Stomach (tissue), 4 donors: ENCODE results near the gene ADAMTS12.

Experiments used
- POLR2A ChIP-seq, 4 donors: fragments of 450-650 bp; IDR thresholded peaks; one replicate each; pipeline ENCODE4 v1.6.1; 2016; ENCODE audit warnings: antibody characterized with exemption in 4 of 4, control low read depth in 2 of 4, mild to moderate bottlenecking in 1 of 4, moderate library complexity in 1 of 4
- POLR2AphosphoS5 ChIP-seq, 3 donors: sonication (generic); formaldehyde crosslinking; IDR thresholded peaks; one replicate each; pipeline ENCODE4 v1.6.1; 2016; ENCODE audit warnings: antibody characterized with exemption in 3 of 3

DNA sequence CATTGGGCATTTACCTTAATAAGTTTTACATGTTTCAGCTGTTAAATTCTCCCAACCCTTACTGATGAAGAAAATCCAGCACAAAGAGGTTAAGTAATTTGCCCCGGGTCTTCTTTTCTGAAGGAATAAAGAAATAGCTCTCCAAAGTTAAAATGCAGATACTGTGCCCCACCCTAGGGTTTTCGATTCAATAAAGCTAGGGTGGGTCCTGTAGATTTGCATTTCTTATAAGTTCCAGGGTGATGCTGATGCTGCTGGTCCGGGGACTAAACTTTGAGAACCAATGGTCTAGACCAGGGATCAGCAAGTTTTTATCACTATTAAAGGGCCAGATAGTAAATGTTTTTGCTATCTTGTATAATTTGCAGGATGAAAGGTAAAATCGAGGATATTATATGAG, 156.7 kb downstream of the ADAMTS12 start:
- TF ChIP-seq POLR2AphosphoS5 (IDR thresholded peaks at IDR 0.05) (no peak), POLR2A (IDR thresholded peaks at IDR 0.05) (no peak)
